CD4-positive, alpha-beta T cell treated with Interleukin-21 for 1 hour (primary cell): ENCODE results near the gene ARHGEF4.

Source experiments
- DNase-seq: peaks from one replicate; pipeline ENCODE4 v3.0.0-alpha.2; 2020

ARHGEF4 gene

DNA sequence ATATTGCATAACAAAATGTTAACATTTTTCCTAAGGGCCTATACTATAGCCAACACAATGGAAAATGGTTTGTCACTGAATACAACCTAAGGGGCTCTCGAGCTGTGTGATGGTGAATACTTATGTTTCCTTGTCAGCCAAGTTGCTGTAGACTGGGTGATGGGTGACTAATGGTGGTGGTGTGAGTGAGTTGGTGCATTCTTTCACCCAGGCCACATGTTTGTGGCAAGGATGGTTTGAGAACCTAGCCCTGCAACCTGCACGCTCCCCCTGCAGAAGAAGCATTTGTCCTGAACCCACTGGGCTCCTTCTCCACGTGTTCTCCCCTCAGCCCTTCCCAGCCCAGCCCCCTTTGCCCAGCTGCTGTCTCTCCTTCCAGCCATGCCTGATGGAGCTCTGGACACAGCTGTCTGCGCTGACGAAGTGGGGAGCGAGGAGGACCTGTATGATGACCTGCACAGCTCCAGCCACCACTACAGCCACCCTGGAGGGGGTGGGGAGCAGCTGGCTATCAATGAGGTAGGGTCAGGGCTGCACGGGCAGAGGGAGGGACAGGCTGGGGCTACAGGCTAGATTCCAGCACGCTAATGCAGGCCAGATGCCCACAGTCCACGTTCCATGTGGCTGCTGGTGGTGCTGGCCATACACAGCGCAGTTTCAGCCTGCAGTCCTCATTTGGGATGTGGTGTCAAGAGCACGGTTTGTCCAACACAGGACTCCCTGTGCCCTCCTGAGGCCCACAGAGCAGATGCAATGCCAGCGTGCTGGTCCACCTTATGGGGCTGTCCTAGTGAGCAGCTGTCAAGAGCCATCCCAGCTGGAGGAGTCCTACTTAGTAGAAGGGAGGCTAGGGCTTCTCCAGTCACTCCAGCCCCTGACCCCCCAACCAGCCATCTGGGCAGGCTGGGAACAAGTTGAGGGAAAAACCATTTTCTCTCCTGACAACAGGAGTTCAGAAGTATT, 191.1 kb downstream of the ARHGEF4 start:
- DNase-seq, result no peak

DNA sequence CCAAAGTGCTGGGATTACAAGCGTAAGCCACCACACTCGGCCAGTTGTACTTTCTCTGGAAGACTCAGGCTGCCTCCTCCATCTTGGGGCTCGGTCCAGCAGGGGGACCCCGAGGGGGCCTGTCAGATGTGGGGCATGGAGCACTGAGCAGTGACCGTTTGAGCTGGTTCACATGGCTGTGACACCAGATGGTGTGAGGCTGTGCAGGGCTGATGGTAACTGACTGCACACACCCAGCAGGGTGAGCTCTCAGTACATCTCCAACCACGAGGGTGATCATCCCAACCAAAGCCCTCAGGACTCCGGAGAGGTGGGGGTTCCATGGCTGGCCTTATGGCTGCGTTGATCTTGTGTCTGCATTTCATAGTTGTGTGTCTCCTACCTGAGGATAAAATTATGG, 193.1 kb downstream of the ARHGEF4 start:
- DNase-seq, result no peak

DNA sequence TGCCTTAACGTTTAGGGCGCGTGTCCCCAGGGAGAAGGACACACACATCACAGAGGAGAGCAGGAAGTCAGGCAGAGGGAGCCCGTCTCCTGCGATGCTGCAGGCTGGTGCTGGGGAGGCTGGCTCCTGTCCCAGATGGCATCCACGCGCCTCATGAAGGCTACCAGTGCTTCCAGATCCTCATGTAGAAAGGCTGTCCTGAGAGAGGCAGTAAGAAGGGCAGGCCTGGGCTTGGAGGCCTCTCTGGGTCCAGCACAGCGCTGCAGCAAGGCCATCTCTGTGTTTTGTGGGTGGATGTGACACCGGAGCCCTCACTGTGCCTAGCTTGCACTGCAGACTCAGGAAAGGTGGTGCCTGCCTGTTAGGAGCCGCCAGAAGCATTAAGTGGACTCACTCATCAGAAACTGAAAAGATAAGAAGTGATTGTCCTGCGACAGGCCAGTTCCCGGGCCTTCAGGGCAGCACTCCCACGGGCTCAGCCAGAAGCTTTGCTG, 193.8 kb downstream of the ARHGEF4 start:
- no peak for DNase-seq

DNA sequence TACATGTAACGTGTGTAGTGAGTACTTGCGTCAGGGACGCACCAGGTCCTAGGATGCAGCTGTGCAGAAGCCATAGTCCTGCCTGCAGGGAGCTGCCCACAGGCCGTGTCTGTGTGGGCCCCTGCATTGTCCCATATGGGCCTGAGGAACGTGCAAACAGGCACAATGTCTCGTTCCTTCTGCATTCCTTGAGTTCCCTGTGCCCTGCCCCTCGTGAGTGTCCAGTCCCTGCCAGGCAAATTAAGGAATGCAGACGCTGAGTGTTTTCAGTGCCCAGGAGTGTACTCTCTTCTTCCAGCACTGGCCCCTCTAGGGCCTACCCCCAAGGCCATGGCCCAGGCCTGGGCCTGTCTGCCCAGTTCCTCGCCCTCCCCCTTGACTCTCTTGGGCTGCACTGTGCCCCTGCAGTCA, 194.7 kb downstream of the ARHGEF4 start:
- DNase-seq, result no peak

DNA sequence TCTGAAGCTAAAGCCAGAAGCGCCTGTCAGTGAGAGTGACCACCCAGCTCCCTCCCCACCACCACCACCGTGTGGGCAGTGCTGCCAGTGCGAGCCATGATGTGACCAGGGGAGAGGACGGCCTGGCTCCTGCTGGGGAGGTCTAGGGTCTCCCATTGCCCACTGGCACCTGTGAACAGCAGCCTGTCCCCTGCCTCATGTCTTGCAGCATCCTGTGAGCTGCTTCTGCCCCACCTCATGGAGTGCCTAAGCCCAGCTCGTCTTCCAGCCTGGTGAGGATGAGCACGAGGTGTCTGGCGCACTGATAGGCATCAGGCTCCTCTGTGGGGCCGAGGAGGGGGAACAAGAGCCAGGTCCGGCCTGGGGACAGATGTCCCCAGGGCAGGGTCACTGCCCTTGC, 195.2 kb downstream of the ARHGEF4 start:
- no peak for DNase-seq

DNA sequence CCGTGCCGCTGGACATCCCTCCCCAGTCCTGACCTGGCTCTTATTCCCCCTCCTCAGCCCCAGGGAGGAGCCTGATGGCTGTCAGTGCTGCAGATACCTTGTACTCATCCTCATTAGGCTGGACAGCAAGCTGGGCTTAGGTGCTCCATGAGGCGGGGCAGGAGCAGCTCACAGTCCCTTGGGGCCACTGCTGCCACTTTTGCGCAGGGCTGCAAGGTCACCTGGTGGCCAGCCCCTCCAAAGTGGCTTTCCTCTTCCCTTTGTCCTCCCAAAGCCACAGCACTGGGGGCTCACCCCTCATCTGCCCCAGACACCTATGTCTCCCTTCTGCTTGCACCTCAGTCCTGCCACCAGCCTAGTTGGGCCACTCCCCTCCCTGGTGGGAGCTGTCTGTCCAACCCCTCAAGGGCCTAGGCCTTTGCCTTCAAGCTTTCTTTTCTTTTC, 195.7 kb downstream of the ARHGEF4 start:
- no peak for DNase-seq

DNA sequence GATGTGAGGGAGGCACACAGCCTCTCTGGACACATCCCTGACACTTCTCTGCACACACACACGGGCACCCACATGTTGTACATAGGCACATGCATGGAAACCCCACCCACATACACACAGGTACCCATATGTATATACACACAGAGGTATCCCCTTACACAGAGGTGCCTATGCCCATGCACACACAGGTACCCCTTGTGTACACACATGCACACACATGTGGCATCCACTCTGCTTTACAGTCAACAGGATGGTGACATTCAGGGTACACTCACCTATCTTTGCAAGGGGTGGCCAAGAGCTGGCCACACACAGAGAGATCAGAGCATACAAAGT, 197.0 kb downstream of the ARHGEF4 start:
- DNase-seq, result no peak

DNA sequence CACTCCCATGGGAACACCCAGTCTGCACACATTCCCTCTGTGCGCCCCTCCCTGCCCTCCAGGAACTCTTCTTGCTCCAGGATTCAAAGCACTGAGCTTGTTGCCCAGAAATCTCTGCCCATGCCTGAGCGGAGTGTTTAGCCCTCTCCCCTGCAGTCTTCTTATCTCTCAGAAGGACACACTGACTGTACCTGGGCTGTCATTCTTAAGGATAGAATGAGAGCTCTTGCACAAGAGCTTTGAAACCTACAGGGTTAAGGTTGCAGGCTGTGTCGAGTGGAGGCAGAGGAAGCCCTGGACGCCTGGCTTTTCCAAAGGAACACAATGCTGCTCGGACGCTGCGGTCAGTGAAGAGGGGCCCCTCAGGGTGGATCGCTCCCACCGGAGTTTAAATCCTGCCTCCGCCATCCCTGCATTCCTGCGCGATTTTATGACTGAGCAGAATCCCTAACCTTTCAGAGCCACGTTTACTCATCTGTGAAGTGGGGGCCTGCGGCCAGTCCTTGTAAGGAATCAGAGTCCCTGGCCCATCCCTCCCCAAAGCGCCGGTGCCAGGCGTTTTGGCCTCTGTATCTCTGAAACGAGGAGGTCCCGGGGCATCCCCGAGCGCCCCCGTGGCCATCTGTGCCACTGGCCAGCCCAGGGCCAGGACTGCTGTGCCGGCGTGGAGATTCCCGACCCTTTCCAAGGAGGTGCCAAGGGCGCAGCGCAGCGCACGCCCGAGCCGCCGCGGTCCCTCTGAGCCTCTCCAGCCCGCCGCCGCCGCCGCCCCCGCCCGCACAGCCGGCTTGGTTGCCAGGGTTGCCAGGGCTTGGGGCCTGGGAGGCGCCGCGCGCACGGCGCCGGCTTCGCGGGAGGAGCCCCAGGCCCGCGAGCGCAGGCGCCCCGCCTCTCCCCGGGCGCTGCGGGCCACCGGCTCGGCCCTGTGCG, 197.7 kb downstream of the ARHGEF4 start:
- no peak for DNase-seq

DNA sequence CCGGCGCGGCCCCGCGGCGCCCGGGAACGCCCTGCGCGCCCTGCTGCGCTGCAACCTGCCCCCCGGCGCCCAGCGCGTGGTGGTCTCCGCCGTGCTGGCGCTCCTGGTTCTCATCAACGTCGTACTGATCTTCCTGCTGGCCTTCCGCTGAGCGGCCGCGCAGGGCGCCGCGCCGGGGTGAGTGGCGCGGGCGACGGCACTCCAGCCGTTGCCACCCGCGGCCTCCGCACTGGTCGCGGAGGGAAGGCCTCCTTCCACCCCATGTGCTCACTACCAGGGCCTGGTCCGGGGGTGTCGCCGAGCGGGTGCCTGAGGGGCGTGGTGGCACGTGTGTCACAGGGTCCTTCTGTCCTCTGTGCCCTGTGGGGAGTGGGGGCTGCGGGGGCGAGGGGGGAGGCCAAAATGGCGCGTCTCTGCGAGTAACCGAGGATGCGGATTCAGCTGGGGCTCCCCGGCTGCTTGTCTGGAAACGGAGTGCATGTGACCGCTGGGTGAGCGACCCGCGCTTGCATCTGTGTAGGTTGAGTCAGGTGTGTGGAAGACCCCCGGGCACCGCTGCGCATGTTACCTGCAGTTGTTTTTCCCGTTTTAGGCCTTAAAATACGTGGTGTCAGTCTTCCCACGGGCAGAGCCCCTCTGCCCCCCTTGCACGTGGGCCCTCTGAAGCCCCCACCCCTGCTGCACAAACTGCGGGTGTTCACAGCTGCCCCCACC, 198.6 kb downstream of the ARHGEF4 start:
- no peak for DNase-seq

DNA sequence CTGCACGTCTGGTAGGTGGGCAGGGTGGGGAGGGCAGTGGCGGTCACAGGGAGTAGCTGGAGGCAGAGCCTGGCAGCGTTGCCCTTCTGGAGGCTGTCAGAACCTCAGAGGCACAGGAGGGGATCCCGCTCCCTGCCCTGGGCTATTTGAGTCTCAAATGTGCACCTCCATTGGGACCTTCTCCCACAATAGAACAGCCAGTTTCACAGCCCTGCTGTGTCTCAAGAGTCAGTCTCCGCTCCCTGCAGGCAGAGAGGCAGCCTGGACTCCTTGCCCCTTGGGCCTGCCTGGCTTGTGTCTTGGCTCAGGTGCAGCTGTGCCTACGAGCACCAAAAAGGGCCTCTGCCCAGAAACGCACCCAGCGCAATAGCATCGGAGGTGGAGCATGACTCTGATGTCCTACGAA, 199.1 kb downstream of the ARHGEF4 start:
- no peak for DNase-seq

DNA sequence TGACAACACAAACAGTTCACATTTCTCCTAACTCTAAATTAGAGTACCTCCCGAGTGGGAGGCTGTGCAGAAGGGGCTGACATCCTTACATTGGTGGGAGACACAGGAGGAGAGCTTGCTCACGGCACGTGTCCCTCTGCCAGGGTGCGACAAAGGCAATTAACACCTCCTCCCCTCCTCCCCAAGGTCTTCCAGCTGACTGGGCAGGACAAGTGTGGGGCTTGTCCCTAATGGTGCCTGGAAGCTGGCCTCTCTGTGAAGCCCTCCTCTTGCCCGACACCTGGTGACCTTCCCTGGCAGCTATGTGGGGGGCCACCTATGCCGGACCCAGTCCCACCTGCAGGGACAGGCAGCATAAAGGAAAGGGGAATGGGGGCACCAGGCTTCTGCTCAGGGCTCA, 199.6 kb downstream of the ARHGEF4 start:
- no peak for DNase-seq

DNA sequence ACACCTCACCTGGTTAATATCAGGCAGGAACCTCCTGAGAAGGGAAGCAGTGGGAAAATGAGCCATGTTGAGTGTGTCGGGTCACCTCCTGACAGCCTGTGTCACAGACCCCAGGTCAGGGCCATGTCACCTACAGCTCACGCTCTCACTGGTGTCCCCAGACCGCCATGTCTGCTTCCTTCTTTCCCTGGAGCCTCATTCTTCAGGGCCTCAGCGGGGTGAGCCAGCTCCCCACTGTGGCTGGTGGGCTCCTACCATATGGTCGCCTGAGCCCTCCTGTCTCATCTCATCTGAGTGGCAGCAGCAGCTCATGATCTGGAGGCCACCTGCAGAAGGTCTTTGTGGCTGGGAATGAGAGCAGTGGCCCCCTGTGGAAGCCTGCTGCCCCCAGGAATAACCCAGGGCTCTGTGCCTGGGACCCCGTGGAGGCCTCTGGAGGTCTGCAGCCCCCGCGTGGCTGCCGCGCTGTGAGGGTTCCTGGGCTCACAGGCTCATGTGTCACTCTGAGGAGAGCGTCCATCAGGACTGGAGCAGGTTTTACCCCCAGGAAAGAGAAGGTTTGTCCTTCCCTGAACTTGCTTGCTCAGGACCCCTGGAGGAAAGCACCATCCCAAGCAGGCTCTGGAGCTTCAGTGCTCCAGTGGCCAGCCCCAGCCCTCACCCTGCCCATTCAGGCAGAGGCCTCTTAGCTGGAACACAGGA, 200.1 kb downstream of the ARHGEF4 start:
- DNase-seq, result no peak

DNA sequence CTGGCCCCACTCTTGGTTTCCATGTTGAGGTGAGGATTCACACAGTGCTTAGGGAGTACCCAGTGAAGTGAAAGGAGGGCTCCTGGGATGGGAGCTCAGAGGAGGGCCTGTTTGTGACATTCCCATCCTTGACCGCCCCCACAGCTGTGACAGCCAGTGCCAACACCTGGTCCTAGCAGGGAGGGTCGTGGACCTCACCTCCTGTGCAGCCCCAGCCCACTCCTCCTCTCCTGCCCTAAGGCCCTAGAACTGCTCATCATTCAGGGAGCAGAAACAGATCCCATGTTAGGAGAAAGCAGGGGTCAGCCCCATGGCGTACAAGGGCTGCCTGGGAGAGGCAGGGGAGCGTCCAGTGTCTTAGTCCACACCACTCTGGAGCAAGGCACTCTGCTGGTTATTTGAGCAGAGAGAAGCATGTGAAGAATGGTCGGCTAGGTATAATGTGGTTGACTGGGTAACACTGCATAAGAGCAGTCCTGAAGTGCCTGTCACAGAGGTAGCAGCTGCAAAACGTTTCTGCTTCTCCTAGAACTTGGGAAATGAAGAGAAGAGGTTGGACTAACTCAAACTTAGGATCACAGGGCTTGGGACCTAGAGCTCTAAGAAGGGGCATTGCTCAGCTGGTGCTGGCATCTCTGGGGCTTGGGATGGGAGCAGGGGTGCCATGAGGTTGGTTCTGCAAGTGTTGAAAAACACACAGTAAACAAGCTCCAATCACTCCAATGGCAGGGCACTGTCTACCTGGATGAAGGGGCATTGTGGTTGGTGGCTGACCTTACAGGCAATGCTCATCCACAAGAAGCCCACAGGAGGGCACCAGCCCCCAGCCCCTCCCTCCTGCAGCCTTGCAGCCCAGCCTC, 200.9 kb downstream of the ARHGEF4 start:
- DNase-seq, result no peak

DNA sequence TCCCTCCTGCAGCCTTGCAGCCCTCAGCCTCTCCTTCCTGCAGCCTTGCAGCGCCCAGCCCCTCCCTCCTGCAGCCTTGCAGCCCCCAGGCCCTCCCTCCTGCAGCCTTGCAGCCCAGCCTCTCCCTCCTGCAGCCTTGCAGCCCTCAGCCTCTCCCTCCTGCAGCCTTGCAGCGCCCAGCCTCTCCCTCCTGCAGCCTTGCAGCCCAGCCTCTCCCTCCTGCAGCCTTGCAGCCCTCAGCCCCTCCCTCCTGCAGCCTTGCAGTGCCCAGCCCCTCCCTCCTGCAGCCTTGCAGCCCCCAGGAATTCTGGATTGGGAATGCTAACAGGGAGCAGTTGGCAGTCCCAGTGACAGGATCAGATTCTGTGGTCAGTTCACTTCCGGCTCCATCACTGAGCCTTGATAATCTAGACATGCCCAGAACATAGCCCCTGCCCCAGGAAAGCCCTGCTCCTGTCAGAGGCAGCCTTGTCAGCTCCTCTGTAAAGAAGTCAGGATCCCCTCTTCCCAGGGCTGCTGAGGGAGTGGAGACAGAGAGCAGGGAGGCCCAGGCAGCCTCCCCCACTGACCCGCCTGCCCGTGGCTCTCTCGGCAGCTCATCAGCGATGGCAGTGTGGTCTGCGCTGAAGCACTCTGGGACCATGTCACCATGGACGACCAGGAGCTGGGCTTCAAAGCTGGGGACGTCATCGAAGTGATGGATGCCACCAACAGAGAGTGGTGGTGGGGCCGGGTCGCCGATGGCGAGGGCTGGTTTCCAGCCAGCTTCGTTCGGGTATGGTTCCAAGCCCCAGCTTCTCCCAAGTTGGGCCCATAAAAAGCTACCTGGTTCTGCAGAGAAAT, 201.8 kb downstream of the ARHGEF4 start:
- DNase-seq, result no peak

DNA sequence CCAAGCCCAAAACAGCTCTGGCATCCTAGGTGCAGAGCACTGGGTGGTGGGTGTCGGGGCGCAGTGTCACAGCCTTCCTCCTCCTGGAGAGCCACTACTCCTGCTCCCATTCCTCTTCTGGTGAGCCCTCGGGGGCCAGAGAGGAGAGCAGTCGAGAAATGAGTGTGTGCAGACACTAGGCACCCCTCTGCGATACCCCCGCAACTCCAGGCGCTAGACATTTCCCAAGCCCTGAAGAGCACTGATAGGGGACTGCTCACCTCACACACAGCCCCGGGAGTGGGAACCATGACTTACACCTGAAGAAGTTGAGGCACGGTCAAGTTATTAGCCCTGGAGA, 202.4 kb downstream of the ARHGEF4 start:
- no peak for DNase-seq

DNA sequence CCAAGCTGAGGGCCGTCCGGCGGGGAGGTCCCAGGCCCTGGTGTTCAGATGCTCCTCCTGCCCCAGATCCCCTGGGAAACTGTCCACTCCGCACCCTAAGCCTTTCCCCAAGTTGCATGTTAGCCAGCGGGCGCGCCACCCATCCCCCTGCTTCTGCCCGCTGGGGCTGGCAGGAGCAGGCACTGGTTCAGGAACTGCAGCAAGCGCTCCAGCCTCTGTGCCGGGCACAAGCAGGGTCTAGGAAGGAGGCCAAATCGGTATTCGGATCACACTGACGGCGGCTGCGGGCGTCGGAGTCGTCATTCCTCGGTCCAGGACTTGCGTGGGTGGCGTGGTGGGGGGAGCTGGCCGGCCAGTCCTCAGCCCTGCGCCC, 202.8 kb downstream of the ARHGEF4 start:
- no peak for DNase-seq

DNA sequence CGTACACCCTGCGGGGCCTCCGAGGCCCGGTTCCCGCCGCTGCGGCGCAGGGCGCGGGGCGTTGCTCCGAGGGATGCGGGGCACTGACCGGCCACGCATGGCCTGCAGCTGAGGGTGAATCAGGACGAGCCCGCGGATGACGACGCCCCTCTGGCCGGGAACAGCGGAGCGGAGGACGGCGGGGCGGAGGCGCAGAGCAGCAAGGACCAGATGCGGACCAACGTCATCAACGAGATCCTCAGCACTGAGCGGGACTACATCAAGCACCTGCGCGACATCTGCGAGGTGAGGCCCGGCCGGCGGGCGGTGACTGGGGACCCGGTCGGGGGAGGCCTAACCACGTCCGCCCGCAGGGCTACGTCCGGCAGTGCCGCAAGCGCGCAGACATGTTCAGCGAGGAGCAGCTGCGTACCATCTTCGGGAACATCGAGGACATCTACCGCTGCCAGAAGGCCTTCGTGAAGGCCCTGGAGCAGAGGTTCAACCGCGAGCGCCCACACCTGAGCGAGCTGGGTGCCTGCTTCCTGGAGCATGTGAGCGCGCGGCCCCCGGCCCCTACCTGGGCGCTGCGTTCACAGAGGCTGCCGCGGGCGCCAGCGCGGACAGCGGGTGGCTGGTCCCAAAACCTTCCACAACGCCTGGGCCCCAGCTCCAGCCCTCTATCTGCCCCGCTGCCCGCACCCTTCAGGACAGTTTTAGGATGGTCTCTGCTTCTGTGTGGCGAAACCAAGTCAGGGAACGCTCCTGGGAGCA, 203.4 kb downstream of the ARHGEF4 start:
- peak; percentile 33 for DNase-seq

DNA sequence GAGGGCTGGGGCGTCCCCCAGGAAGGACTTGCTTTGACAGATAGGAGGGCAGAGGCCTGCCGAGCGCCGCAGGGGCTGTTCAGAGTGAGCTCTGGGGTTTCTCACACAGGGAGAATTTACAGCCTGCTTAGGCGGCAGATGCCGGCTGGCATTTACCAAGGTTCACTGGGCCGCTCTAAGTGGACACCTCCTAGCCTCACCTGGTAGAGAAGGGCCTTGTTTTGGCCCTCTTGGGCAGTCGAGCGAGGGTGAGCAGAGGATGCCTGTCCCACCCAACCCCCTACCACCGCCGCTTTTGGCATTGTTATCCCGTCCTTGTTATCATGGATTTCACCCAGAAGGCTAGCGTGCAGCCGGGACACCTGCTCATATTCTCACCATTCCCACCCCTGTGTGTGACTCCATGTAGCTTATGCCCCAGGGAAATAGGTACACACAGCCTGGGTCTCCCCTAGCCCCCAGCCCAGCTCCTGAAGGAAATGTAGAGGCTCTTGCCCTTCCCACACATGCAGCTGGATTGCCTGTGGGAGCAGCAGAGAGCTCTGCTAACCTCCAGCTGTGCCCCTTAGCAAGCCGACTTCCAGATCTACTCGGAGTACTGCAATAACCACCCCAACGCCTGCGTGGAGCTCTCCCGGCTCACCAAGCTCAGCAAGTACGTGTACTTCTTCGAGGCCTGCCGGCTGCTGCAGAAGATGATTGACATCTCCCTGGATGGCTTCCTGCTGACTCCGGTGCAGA, 204.1 kb downstream of the ARHGEF4 start:
- DNase-seq, result peak; percentile 14
